DMS 273 treated with DMSO at 0.1 percent for 48 hours (cell line): Measurements from ENCODE around the gene RPL28.
"Not testable (repeated sequence)": the region's sequence is repeated elsewhere in the genome, so short reads cannot be mapped to it uniquely, and the experiment has no call there.

Experiments
- DNase-seq: peaks from one replicate; lab custom pipeline; 2025; lab: John Stamatoyannopoulos, UW

Gene RPL28

DNA sequence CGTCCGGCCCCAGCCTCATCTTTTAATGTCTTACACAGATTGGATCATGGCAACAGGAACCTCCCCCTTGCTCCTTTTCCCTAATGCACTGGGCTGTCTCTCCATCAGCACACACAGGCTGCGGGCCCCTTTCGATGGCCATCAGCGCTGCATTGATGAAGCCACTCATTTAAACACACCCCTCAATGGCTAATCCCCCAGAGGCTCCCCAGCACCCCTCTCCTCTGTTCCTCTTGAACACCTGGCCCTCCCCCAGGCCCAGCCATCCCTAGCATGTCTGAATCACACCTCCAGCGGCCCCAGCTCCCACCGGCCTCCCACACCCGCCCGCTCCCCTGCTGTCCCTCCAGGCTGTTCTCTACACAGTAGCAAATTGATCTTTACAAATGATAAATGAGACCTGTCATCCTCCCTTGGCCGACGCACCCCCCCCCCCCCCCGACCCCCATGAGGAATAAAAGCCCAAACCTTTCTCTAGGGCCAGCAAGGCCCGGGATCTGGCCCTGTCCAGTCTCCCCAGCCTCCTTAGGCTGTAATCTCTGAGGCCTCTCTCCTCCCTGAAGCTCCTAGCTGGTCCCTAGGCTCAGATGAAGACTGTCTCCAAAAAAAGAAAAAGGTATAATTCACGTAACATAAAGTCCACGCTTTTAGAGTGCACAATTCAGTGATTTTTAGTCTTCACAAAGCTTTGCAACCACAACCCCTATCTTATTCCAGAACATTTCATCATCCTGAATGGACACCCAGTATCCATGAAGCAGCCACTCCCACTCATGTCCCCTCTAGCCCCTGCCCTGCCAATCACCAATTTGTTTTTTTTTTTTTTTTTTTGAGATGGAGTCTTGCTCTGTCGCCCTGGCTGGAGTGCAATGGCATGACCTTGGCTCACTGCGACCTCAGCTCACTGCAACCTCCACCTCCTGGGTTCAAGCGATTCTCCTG lies 7.4 kb downstream of the RPL28 start:
- no peak for DNase-seq

- no peak for DNase-seq
Observed at GRCh38 chr19:55398200-55398925, 12.6 kb downstream of the RPL28 start.

GRCh38 chr19:55400281-55401087 lies 14.8 kb downstream of the RPL28 start:
- DNase-seq: no peak

DNA sequence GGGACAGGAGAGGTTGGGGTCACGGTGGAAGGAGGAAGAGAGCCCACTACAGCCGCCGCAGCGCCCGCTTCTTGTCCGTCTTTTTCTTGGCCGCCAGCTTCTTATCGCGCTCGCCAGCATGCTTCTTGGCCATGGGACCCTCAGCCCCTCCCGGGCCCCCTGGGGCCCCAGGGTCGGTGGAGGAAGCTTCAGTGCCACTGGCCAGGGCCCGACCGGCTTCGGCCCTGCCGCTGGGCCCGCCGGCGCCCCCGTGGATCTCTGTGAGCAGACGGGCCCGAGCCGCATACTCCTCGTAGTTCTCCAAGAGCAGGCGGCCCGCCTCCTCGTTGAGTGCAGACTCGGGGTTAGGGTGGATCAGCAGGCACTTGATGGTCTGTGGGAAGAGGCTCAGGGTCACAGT lies 15.7 kb downstream of the RPL28 start:
- DNase-seq: not testable (repeated sequence)

GRCh38 chr19:55402509-55402908 lies 16.8 kb downstream of the RPL28 start:
- DNase-seq: no peak

DNA sequence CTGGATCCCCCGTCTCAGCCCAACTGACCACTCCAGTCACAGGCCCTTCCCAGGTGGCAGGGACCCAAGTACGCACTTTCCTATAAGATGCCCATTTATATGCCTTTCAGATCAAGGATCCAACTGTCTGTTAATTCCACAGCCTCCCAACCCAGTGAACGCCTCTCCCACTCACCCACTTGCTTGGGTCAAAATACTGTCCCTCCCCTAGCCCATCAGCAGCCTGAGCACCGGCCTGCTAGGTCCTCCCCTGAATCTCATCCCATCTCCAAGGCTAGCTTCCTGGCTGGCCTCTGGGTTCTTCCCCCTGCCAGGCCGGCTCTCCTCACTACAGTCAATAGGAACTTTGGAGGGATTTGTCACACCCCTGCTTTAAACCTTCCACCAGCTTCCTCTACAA lies 19.9 kb downstream of the RPL28 start:
- DNase-seq: no peak

DNA sequence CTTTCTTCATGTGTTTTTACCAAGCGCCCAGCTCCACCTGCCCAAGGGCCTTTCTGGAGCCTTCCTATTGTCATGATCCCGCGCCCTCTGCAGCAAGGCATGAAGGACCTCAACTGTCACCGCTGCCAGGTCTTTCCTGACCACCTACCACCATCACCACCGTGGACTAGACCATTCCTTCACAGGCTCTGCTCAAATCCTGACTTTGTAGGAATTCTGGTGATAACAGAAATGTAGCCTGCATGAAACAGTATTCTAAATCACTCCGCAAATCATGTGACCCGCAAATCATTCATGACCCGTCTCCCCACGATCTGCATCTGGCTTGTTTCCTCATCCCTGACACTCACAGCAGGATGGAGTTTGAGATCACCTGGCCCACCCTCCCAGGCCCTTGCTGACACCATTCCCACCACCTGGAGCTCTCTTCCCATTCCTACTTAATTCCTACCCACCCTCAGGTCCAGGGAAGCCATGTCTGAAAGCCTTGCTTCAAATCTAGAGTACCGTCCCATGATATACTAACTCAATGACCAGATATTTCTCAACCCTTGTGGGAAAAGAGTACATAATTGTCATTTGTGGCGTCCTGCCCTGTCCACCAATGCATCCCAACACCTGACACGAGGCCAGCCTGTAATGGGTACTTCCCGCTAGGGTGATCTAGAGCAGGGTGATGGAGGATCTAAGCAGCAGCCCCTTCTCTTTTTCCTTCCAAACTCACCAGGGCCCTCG lies 20.5 kb downstream of the RPL28 start:
- DNase-seq: no peak

- no peak for DNase-seq
Observed at GRCh38 chr19:55406826-55407549, 21.3 kb downstream of the RPL28 start.

GRCh38 chr19:55407550-55407799 lies 21.7 kb downstream of the RPL28 start, which contains the start of gene UBE2S:
UBE2S (minus strand) TSS chr19:55407788; CDS start chr19:55407589, 199 bp downstream.
- DNase-seq: not testable (repeated sequence)

GRCh38 chr19:55407800-55408532 lies 22.2 kb downstream of the RPL28 start:
- peak; percentile 98 for DNase-seq

- no peak for DNase-seq
Observed at GRCh38 chr19:55408533-55408872, 22.8 kb downstream of the RPL28 start.

GRCh38 chr19:55409179-55409578 lies 23.4 kb downstream of the RPL28 start:
- DNase-seq: not testable (repeated sequence)

DNA sequence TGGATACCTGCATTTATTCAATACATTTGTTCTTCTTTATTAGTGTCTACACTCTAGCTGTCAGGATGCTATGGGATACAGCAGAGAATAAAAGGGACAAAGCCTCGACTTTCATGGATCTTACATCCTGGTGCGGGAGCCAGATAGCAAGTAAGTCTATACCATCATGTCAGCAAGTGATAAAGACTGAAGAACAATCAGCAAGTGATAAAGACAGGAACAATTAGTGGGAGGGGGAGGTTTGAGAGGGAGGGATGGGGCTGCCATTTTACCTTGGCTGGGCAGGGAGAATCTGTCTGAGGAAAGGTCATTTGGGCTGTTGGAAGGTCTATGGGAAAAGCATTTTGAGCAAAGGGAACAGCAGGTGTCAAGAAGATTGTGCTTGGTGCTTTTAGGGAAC lies 24.4 kb downstream of the RPL28 start:
- DNase-seq: no peak

DNA sequence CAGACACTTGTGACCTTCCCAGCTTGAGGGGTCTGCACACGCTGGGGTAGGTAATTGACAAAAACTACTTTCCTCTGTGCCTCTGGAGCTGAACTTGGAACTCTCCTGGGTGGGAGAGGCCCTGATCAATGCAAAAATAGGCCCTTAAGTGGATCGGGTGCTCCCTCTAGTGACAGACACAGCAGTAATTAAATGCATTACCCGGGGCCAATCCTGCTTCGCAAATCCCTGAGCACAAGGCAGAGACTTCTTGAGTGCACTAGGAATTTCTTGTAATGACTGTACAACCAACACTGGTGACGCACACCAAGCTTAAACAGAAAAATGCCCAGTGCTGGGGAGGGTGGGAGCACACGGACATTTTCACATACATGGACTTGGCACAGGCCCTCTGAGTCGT lies 32.5 kb downstream of the RPL28 start:
- peak; percentile 26 for DNase-seq

GRCh38 chr19:55419103-55419502 lies 33.4 kb downstream of the RPL28 start:
- DNase-seq: no peak

DNA sequence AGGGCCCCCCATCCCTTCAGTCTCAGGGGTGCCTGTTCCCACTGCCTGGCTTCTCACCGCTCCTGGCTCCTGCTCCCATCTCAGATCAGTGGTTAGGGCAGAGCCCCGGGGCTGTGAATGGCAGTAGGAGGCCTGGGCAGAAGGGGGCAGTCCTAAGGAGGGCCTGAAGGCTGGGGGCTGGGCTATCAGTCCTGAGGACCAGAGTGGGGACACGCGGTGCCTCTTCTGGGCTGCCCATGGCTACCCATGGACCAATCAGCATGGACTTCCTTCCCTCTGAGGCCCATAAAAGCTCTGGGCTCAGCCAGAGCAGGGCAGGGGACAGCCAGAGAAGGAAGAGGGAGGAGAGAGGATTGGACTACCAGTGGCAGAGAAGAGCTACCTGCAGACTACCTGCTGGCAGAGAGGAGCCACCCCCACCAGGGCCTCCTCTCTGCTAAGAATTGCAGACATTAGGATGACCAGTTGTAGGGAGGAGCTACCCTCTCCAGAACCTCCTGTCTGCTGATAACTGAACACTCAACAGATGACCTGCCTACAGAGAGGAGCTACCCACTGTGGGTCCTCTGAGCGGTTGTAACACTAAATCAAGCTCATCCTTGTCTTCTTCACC lies 34.0 kb downstream of the RPL28 start:
- no peak for DNase-seq

GRCh38 chr19:55421281-55421680 lies 35.5 kb downstream of the RPL28 start:
- not testable (repeated sequence) for DNase-seq

DNA sequence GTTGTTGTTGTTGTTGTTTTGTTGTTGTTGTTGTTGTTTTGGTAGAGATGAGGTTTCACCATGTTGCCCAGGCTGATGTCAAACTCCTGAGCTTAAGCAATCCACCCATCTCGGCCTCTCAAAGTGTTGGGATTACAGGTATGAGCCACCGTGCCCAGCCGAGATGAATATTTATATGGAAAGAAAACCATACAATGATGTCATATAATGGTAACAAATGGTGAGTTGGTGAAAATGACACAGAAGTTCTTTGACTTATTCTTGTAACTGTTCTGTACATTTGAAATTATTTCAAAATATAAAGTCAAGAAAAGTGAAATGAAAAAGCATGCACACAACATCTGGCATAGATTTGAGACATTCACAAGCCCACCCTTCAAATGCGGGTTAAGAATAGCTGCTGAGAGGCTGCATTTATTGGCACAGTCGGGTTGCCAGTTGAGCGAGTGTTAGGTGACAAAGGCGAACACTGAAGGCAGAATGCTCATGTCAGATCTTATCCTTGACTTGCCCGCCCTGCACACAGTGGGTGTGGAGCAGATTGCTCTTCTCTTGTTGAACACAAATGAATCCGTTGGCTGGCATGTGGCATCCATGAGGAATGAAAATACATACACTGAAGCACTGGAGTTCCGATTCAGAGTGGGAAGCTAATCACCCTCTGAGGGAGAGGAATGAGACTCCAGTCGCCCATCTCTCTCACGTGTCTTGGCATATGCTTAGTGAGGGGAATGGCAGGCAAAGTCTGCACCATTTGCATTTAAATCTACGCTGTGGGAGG lies 37.7 kb downstream of the RPL28 start:
- DNase-seq: no peak

DNA sequence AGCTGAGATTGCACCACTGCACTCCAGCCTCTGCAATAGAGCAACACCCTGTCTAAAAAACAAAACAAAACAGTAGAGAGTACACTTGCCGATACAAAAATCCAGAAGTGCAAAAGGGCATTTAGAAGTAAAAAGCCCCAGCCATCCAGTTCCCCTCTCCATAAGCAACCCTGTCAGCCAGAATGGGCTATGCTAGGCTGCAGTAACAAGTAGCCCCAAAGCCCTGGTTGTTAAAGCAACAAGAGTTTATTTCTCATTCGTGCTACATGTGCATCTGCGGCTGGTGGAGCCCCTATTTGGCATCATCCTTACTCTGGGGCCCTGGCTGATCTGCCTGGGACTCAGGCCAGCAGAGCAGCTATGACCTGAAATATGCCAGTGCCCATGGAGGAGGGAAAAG lies 38.8 kb downstream of the RPL28 start:
- DNase-seq: no peak
